Spleen (tissue), 11 donors: ENCODE data around the gene MOXD1. TPM values are rescaled to one million over a fixed set of nuclear protein-coding genes. Genes with fewer than 3 reads are reported as not detected.
"Not testable (repeated sequence)": the region's sequence is repeated elsewhere in the genome, so short reads cannot be mapped to it uniquely, and the experiment has no call there.

ENCODE experiments used
- DNase-seq: peaks from one replicate; pipeline ENCODE4 v3.0.0-alpha.2; 2020
- H3K27ac ChIP-seq, 8 donors: fragments of 200-600 bp; sonication (generic) in 7 of 8; 1 replicate in 4 of 8; 2 replicates in 4 of 8; pipeline versions ENCODE4 v1.5.0 to v1.8.0; 2016 to 2021; ENCODE audit warnings: inconsistent platforms in 4 of 8, mild to moderate bottlenecking in 4 of 8, moderate library complexity in 1 of 8
- H3K27me3 ChIP-seq, 7 donors: fragments of 200-600 bp; sonication (generic) in 6 of 7; replicated peaks in 1 of 7; 1 replicate in 4 of 7; 2 replicates in 3 of 7; pipeline versions ENCODE4 v1.5.0 to v1.8.0; 2016 to 2021; ENCODE audit warnings: inconsistent platforms in 3 of 7, mild to moderate bottlenecking in 1 of 7
- H3K36me3 ChIP-seq, 6 donors: fragments of 200-600 bp; sonication (generic) in 5 of 6; 1 replicate in 4 of 6; 2 replicates in 2 of 6; pipeline versions ENCODE4 v1.5.0 to v1.8.0; 2016 to 2021; ENCODE audit warnings: inconsistent platforms in 2 of 6
- H3K4me1 ChIP-seq, 6 donors: fragments of 200-600 bp; sonication (generic) in 5 of 6; 1 replicate in 3 of 6; 2 replicates in 3 of 6; pipeline versions ENCODE4 v1.5.0 to v1.8.0; 2016 to 2021; ENCODE audit warnings: inconsistent platforms in 3 of 6
- H3K4me3 ChIP-seq, 8 donors: fragments of 200-600 bp; sonication (generic) in 7 of 8; 1 replicate in 4 of 8; 2 replicates in 4 of 8; pipeline versions ENCODE4 v1.5.0 to v1.8.0; 2016 to 2021; ENCODE audit warnings: inconsistent platforms in 4 of 8, mild to moderate bottlenecking in 4 of 8, moderate library complexity in 2 of 8
- H3K9me3 ChIP-seq, 8 donors: fragments of 200-600 bp; sonication (generic) in 7 of 8; 1 replicate in 4 of 8; 2 replicates in 4 of 8; pipeline versions ENCODE4 v1.5.0 to v1.8.0; 2016 to 2021; ENCODE audit warnings: inconsistent platforms in 4 of 8
- CTCF ChIP-seq, 11 experiments: fragments of 200-600 bp in 7 of 11; fragments of 450-650 bp in 4 of 11; sonication (generic) in 4 of 11; IDR thresholded peaks in 8 of 11; conservative IDR thresholded peaks in 3 of 11; 1 replicate in 7 of 11; 2 replicates in 4 of 11; pipeline versions ENCODE4 v1.4.0 to v1.8.0; 2016 to 2021; ENCODE audit warnings: antibody characterized with exemption in 11 of 11, inconsistent platforms in 4 of 11, mild to moderate bottlenecking in 1 of 11
- POLR2A ChIP-seq, 3 donors: fragments of 450-650 bp; IDR thresholded peaks; one replicate each; pipeline ENCODE4 v1.5.1; 2017; ENCODE audit warnings: antibody characterized with exemption in 3 of 3, mild to moderate bottlenecking in 1 of 3
- POLR2AphosphoS5 ChIP-seq, 3 donors: sonication (generic); formaldehyde crosslinking; IDR thresholded peaks; one replicate each; pipeline ENCODE4 v1.5.1; 2017; ENCODE audit warnings: antibody characterized with exemption in 3 of 3
- WGBS, 5 donors: extraction: QIAGEN DNeasy Blood & Tissue Kit in 3 of 5; methylation state at CpG; one replicate each; pipeline versions ENCODE4 v1.1.5 to v1.1.7; 2013 to 2018; 5-methylcytosine and 5-hydroxymethylcytosine counted together
- intact Hi-C: fragments of 100-400 bp; cut with DNase I; formaldehyde crosslinking; loops from one replicate; pipeline ENCODE4 v1.15.0; 2023; ENCODE audit warnings: low total_unique reads
- polyA plus RNA-seq, 3 donors: library from polyadenylated mRNA; stranded (reverse); fragments of 200-250 nt; gene quantifications; one replicate each; pipeline ENCODE4 v1.2.1, GENCODE V29; 2013
- total RNA-seq, 7 donors: library from RNA; depleted of rRNA in 3 of 7; stranded (reverse); fragments of >200 nt in 3 of 7; fragmentation: NEBNext Ultra II Directional in 4 of 7; extraction: Animal tissue kit (Norgen Biotek cat#: 25700) in 4 of 7; gene quantifications; one replicate each; pipeline versions ENCODE4 v1.1.0 to v1.2.1, GENCODE V29; 2016 to 2021
- donor health status: healthy with polysubstance abuse.
- donor health status: DM: no; HTN: no; CAD: no; lungs with moderate emphysema.
- donor health status: DM: no; HTN: no; CAD: no.
- donor health status: Bipolar disorder and iron deficiency.
- donor health status: healthy.
- donor health status: DM: no; HTN: no; CAD: no.
- donor health status: DM: yes; HTN: yes; CAD: no.

The MOXD1 gene
- total and polyA plus RNA-seq, 10 donors = 2.9 to 10.2 (median 6.1) TPM

- H3K4me3 ChIP-seq = peak overlapping the region in 1 of 8 donors; percentile 31
- H3K27me3 ChIP-seq = no peaks in the 10 kb centered on the region
- intact Hi-C loops = no loop called here
- H3K9me3 ChIP-seq = no peaks in the 10 kb centered on the region
- peak; percentile 93 for DNase-seq
- no peaks in the 10 kb centered on the region for H3K36me3 ChIP-seq
- TF ChIP-seq POLR2A (IDR thresholded peaks at IDR 0.05) (no peak), CTCF (IDR thresholded peaks at IDR 0.05 in 8 of 11, conservative IDR thresholded peaks at IDR 0.05 in 3 of 11) (no peak), POLR2AphosphoS5 (IDR thresholded peaks at IDR 0.05) (peak in 2 of 3 donors; percentile 50 to 71)
- WGBS, 5 donors = 36 to 57% (median 51%) methylated on average over 7 of the region's 7 CpGs
- peaks cover 0 to 45% (median 14%) of the 10 kb centered on the region in 6 donors for H3K4me1 ChIP-seq
- peak overlapping the region in 7 of 8 donors; percentile 16 to 76 (median 63) for H3K27ac ChIP-seq
Measured at GRCh38 chr6:132354517-132355167, 46.6 kb downstream of the MOXD1 start.

- H3K9me3 ChIP-seq, DNase-seq, H3K4me3 ChIP-seq, intact Hi-C loops, H3K36me3 ChIP-seq, H3K27me3 ChIP-seq: not testable (repeated sequence)
- Histone ChIP-seq H3K27ac (peak overlapping the region; percentile 21 to 76 (median 54)), H3K4me1 (peaks cover 0 to 38% (median 10%) of the 10 kb centered on the region in 6 donors)
- 39 to 60% (median 56%) methylated on average over 3 of the region's 3 CpGs for WGBS, 5 donors
Measured at GRCh38 chr6:132351986-132352385, 49.3 kb downstream of the MOXD1 start.

- 82 to 92% (median 85%) methylated on average over 1 of the region's 1 CpG for WGBS, 5 donors
- Histone ChIP-seq H3K27me3 (no peaks in the 10 kb centered on the region), H3K27ac (no peak overlapping the region)
Measured at GRCh38 chr6:132348231-132348630, 53.0 kb downstream of the MOXD1 start.

GRCh38 chr6:132344811-132345210, 56.5 kb downstream of the MOXD1 start:
- TF ChIP-seq CTCF (IDR thresholded peaks at IDR 0.05 in 8 of 11, conservative IDR thresholded peaks at IDR 0.05 in 3 of 11) = no peak
- no peak for TF ChIP-seq POLR2AphosphoS5 (IDR thresholded peaks at IDR 0.05)
- no peak for TF ChIP-seq POLR2A (IDR thresholded peaks at IDR 0.05)
- no peaks in the 10 kb centered on the region for H3K27me3 ChIP-seq
- DNase-seq = no peak
- H3K4me1 ChIP-seq = no peaks in the 10 kb centered on the region
- 65 to 86% (median 83%) methylated on average over 5 of the region's 5 CpGs for WGBS, 5 donors
- no peaks in the 10 kb centered on the region for H3K36me3 ChIP-seq
- H3K4me3 ChIP-seq = no peak overlapping the region
- no peak overlapping the region for H3K27ac ChIP-seq
- peaks cover 0 to 22% (median 15%) of the 10 kb centered on the region in 8 donors for H3K9me3 ChIP-seq
- intact Hi-C loops = no loop called here

More at GRCh38 chr6:132348231-132348630, 53.0 kb downstream of the MOXD1 start:
- Histone ChIP-seq H3K4me3 (no peak overlapping the region), H3K9me3 (peaks cover 0 to 22% (median 15%) of the 10 kb centered on the region in 8 donors), H3K36me3 (no peaks in the 10 kb centered on the region), H3K4me1 (peaks cover 0 to 15% (median 0%) of the 10 kb centered on the region in 6 donors)
- intact Hi-C loops = no loop called here
- TF ChIP-seq POLR2A (IDR thresholded peaks at IDR 0.05) (no peak), CTCF (IDR thresholded peaks at IDR 0.05 in 8 of 11, conservative IDR thresholded peaks at IDR 0.05 in 3 of 11) (no peak), POLR2AphosphoS5 (IDR thresholded peaks at IDR 0.05) (no peak)
- no peak for DNase-seq
